SU-DHL-6 (cell line): ENCODE results near the gene FOXB2.

Experiments
- H2AFZ ChIP-seq: fragments of 200-600 bp; sonication (generic); 2 replicates; pipeline ENCODE4 v1.6.1; 2014; ENCODE audit warnings: low read depth, mild to moderate bottlenecking, moderate library complexity, mixed read lengths, antibody characterized with exemption, low read length; ENCODE audit not compliant: severe bottlenecking
- H3F3A ChIP-seq: fragments of 200-600 bp; shearing (Covaris generic); 2 replicates; pipeline ENCODE4 v1.6.0; 2016; ENCODE audit warnings: antibody characterized with exemption, mild to moderate bottlenecking; ENCODE audit not compliant: insufficient read depth
- H3K27ac ChIP-seq: fragments of 200-600 bp; sonication (generic); 2 replicates; pipeline ENCODE4 v1.5.1; 2016; ENCODE audit warnings: low read depth, mild to moderate bottlenecking, low read length, moderate library complexity, mixed read lengths
- H3K27me3 ChIP-seq: fragments of 200-600 bp; sonication (generic), shearing (Covaris generic); 2 replicates; pipeline ENCODE4 v1.6.0; 2014; ENCODE audit warnings: mild to moderate bottlenecking, low read length
- H3K36me3 ChIP-seq: fragments of 200-600 bp; sonication (generic); 2 replicates; pipeline ENCODE4 v1.6.1; 2014; ENCODE audit warnings: mild to moderate bottlenecking, low read length, mixed read lengths
- H3K4me2 ChIP-seq: fragments of 300-600, 200-600 bp; shearing (Covaris generic), sonication (generic); 2 replicates; pipeline ENCODE4 v1.6.0; 2014; ENCODE audit warnings: low read length, low read depth, mild to moderate bottlenecking; ENCODE audit not compliant: poor library complexity, severe bottlenecking
- H3K4me3 ChIP-seq: fragments of 200-600 bp; sonication (generic); 2 replicates; pipeline ENCODE4 v1.5.1; 2014; ENCODE audit warnings: antibody characterized with exemption, low read length, mild to moderate bottlenecking, mixed read lengths; ENCODE audit not compliant: insufficient read depth, poor library complexity, severe bottlenecking
- H3K79me2 ChIP-seq: fragments of 200-600 bp; sonication (generic); 2 replicates; pipeline ENCODE4 v1.6.1; 2014; ENCODE audit warnings: mild to moderate bottlenecking, low read length, moderate library complexity; ENCODE audit not compliant: insufficient read depth
- H3K9ac ChIP-seq: fragments of 200-600 bp; sonication (generic); 2 replicates; pipeline ENCODE4 v1.7.0; 2014; ENCODE audit warnings: mild to moderate bottlenecking, low read length
- H3K9me2 ChIP-seq: fragments of 200-600 bp; sonication (generic); replicated peaks from 2 replicates; pipeline ENCODE4 v1.6.1; 2014; ENCODE audit warnings: low read length; ENCODE audit not compliant: insufficient read depth
- H3K9me3 ChIP-seq: fragments of 200-600 bp; sonication (generic); 2 replicates; pipeline ENCODE4 v1.6.1; 2014; ENCODE audit warnings: low read length, mixed read lengths; ENCODE audit not compliant: insufficient read depth
- H4K20me1 ChIP-seq: fragments of 200-600 bp; sonication (generic); 2 replicates; pipeline ENCODE4 v1.6.1; 2014; ENCODE audit warnings: low read depth, mild to moderate bottlenecking, antibody characterized with exemption, low read length, moderate library complexity, mixed read lengths
- EZH2phosphoT487 ChIP-seq: fragments of 200-600 bp; sonication (generic), shearing (Covaris generic); conservative IDR thresholded peaks from 2 replicates; pipeline ENCODE4 v1.6.1; 2018; ENCODE audit warnings: mild to moderate bottlenecking, antibody characterized with exemption, low read length, moderate library complexity, mixed read lengths
- TF ChIP-seq, protein P1 (sequence below): fragments of 200-600 bp; sonication (generic); IDR thresholded peaks from one replicate; pipeline ENCODE4 v1.5.1; 2017; ENCODE audit warnings: antibody characterized with exemption, mild to moderate bottlenecking, low read length, moderate library complexity; ENCODE audit not compliant: insufficient read depth, poor library complexity, severe bottlenecking

The FOXB2 gene

DNA sequence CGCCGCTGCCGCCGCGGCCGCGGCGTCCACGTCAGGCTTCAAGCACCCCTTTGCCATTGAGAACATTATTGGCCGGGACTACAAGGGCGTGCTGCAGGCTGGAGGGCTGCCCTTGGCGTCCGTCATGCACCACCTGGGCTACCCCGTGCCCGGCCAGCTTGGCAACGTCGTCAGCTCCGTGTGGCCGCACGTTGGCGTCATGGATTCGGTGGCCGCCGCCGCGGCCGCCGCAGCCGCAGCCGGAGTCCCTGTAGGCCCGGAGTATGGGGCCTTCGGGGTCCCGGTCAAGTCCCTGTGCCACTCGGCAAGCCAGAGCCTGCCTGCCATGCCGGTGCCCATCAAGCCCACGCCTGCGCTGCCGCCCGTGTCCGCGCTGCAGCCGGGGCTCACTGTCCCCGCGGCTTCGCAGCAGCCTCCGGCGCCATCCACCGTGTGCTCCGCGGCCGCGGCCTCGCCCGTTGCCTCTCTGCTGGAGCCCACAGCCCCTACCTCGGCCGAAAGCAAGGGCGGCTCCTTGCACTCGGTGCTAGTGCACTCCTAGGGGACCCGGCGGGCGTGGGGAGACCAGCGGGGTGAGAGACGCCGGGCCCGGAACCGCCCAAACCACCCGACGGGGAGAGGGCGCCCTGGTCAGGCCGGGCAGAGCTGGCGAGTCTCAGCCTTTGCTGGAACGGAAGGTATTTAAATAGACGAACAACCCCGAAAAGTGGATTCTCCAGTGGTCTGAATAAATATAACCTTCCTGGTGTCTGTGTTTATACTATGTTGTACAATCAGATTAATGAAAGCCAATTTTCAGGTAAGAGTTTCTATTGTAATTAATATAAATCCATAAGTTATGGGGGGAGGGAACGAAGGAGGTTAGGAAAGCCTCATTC is 1.2 kb downstream of the FOXB2 start:
- TF ChIP-seq, protein P1, sequence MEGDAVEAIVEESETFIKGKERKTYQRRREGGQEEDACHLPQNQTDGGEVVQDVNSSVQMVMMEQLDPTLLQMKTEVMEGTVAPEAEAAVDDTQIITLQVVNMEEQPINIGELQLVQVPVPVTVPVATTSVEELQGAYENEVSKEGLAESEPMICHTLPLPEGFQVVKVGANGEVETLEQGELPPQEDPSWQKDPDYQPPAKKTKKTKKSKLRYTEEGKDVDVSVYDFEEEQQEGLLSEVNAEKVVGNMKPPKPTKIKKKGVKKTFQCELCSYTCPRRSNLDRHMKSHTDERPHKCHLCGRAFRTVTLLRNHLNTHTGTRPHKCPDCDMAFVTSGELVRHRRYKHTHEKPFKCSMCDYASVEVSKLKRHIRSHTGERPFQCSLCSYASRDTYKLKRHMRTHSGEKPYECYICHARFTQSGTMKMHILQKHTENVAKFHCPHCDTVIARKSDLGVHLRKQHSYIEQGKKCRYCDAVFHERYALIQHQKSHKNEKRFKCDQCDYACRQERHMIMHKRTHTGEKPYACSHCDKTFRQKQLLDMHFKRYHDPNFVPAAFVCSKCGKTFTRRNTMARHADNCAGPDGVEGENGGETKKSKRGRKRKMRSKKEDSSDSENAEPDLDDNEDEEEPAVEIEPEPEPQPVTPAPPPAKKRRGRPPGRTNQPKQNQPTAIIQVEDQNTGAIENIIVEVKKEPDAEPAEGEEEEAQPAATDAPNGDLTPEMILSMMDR: no peak
- no peak for TF ChIP-seq EZH2phosphoT487
- Histone ChIP-seq H3K4me3 (no peak overlapping the region), H3K9me3 (no peaks in the 10 kb centered on the region), H4K20me1 (no peaks in the 10 kb centered on the region), H3K79me2 (no peaks in the 10 kb centered on the region), H3F3A (no peaks in the 10 kb centered on the region), H3K27ac (no peak overlapping the region), H3K27me3 (no peaks in the 10 kb centered on the region), H3K36me3 (no peaks in the 10 kb centered on the region), H2AFZ (no peak overlapping the region), H3K4me2 (no peak overlapping the region), H3K9ac (no peak overlapping the region), H3K9me2 (no peaks in the 10 kb centered on the region)

DNA sequence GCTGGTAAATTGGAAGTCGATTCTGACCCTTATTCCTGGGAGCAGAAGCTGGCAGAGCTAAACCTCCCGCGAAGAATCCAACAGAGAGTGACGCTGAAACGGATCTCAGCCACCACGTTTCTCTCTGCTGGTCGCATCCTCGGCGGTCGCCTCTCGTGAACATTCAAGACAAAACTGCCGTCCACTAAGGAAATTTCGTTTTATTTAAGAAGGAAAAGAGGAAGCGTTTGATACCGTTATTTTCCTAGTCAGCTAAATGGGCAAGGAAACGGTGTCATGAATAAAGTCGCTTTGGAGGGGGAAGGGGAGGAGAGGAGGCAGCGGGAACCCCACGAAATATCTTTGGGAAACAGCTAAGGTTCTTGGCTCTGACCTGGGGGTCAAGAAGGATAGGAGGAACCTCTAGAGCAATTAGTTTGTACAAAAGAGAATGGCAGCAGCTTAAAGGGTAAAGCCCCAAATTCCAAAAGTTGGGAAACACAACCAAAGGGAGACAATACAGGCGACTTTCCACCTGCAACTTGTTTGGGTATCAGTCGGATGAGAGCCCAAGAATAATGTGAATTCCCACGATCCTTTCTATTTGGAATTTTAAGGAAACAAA is 1.9 kb downstream of the FOXB2 start:
- Histone ChIP-seq H2AFZ (no peak overlapping the region), H3K4me3 (no peak overlapping the region), H3K79me2 (no peaks in the 10 kb centered on the region), H3K9me3 (no peaks in the 10 kb centered on the region), H3K27me3 (no peaks in the 10 kb centered on the region), H3K4me2 (no peak overlapping the region), H3K9ac (no peak overlapping the region), H3K27ac (no peak overlapping the region), H3K36me3 (no peaks in the 10 kb centered on the region), H4K20me1 (no peaks in the 10 kb centered on the region), H3F3A (no peaks in the 10 kb centered on the region), H3K9me2 (no peaks in the 10 kb centered on the region)
- TF ChIP-seq EZH2phosphoT487: no peak

DNA sequence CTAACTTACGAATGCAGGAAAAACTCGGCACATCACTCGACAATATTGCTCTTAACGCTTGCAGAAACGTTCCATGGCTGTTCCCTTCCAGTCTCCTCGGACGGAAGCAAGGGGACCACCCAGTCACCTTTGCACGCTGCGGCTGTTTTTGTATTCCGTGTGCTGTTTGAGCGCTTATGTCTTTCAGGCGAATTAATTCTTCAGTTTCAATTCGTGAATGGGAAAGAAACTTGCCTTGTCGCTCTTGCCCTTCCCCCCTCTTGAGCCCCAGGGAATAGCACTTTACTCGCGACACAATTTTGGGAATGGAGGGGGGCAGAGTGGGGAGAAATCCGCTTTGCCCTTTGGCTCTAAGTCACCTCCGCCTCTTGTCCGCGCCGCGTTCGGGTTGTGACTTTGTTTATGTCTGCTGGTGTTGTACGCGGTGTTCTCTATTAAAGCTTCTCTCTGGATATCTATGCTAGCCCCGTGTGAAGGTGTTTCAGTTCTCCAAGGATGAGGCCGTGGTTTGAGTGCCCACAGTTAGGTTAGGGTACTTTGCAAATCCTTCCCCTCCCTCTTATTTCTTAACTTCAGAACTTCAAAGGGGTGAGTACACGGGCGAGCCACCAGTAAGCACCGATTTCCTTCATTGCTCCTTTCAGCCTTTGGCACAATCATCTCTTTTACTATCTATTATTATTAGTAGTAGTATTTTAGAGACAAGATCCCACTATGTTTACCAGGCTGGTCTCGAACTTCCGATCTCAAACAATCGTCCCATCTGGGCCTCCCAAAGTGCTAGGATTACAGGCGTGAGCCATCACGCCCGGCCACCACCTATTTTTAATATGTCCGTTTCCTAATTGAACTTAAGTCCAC is 2.7 kb downstream of the FOXB2 start:
- Histone ChIP-seq H4K20me1 (no peaks in the 10 kb centered on the region), H2AFZ (no peak overlapping the region), H3K4me3 (no peak overlapping the region), H3K4me2 (no peak overlapping the region), H3F3A (no peaks in the 10 kb centered on the region), H3K27me3 (no peaks in the 10 kb centered on the region), H3K9me2 (no peaks in the 10 kb centered on the region), H3K79me2 (no peaks in the 10 kb centered on the region), H3K36me3 (no peaks in the 10 kb centered on the region), H3K9ac (no peak overlapping the region), H3K27ac (no peak overlapping the region), H3K9me3 (no peaks in the 10 kb centered on the region)
- TF ChIP-seq, protein P1: no peak
- TF ChIP-seq EZH2phosphoT487: no peak
